Smooth muscle cell (in vitro differentiated cells): ENCODE results near the gene PIGQ. TPM values are rescaled to one million over a fixed set of nuclear protein-coding genes. Genes with fewer than 3 reads are reported as not detected.

Source experiments
- DNase-seq: peaks from one replicate; lab custom pipeline; 2025; ENCODE audit not compliant: unreplicated experiment; lab: John Stamatoyannopoulos, UW
- H2AFZ ChIP-seq: fragments of 200-600 bp; sonication (generic); 2 replicates; pipeline ENCODE4 v1.6.0; 2016; ENCODE audit warnings: antibody characterized with exemption, low read depth, mild to moderate bottlenecking
- H3F3A ChIP-seq: fragments of 200-600 bp; sonication (generic); 2 replicates; pipeline ENCODE4 v1.6.0; 2017; ENCODE audit warnings: antibody characterized with exemption, low read depth
- H3K27ac ChIP-seq: fragments of 200-600 bp; sonication (generic); 2 replicates; pipeline ENCODE4 v1.5.1; 2016; ENCODE audit warnings: low read depth, mild to moderate bottlenecking
- H3K27me3 ChIP-seq: fragments of 200-600 bp; sonication (generic); 2 replicates; pipeline ENCODE4 v1.6.1; 2016; ENCODE audit warnings: low read depth, mild to moderate bottlenecking
- H3K36me3 ChIP-seq: fragments of 200-600 bp; sonication (generic); 2 replicates; pipeline ENCODE4 v1.5.1; 2016; ENCODE audit warnings: low read depth
- H3K4me1 ChIP-seq: fragments of 200-600 bp; sonication (generic); 2 replicates; pipeline ENCODE4 v1.5.1; 2016; ENCODE audit warnings: low read depth
- H3K4me2 ChIP-seq: fragments of 200-600 bp; sonication (generic); 2 replicates; pipeline ENCODE4 v1.6.0; 2016; ENCODE audit warnings: mild to moderate bottlenecking
- H3K4me3 ChIP-seq: fragments of 200-600 bp; sonication (generic); 2 replicates; pipeline ENCODE4 v1.5.1; 2016; ENCODE audit warnings: mild to moderate bottlenecking
- H3K79me2 ChIP-seq: fragments of 200-600 bp; sonication (generic); 2 replicates; pipeline ENCODE4 v1.6.0; 2016; ENCODE audit warnings: low read depth, mild to moderate bottlenecking
- H3K9ac ChIP-seq: fragments of 200-600 bp; sonication (generic); 2 replicates; pipeline ENCODE4 v1.6.0; 2016; ENCODE audit warnings: low read depth
- H3K9me3 ChIP-seq: fragments of 200-600 bp; sonication (generic); replicated peaks from 2 replicates; pipeline ENCODE4 v1.5.1; 2016; ENCODE audit warnings: low read depth
- H4K20me1 ChIP-seq: fragments of 200-600 bp; sonication (generic); 2 replicates; pipeline ENCODE4 v1.6.0; 2016; ENCODE audit warnings: low read depth
- WGBS: methylation state at CpG from one replicate; pipeline ENCODE4 v1.1.7; 2016; ENCODE audit warnings: low lambda C conversion rate; 5-methylcytosine and 5-hydroxymethylcytosine counted together
- polyA plus RNA-seq: library from polyadenylated mRNA; unstranded; fragments of >200 nt; fragmentation: Nextera tagmentation; extraction: Ambion mirVana; gene quantifications from 2 replicates; pipeline ENCODE4 v1.2.1, GENCODE V29; 2016
- total RNA-seq: library from RNA; depleted of rRNA; stranded (reverse); fragments of >200 nt; gene quantifications from 2 replicates; pipeline ENCODE4 v1.2.3, GENCODE V29; 2014
- TF ChIP-seq, protein P1 (sequence below): fragments of 200-600 bp; sonication (generic); IDR thresholded peaks from 2 replicates; pipeline ENCODE4 v1.5.1; 2017; ENCODE audit warnings: borderline replicate concordance, mild to moderate bottlenecking, antibody characterized with exemption; ENCODE audit not compliant: insufficient read depth, poor library complexity, severe bottlenecking

Gene PIGQ
- total and polyA plus RNA-seq, 2 experiments from 2014 or later = 21.0 to 45.7 TPM

- Histone ChIP-seq H2AFZ (no peak overlapping the region), H4K20me1 (peaks cover 17% of the 10 kb centered on the region), H3K36me3 (no peaks in the 10 kb centered on the region), H3K27me3 (no peaks in the 10 kb centered on the region), H3K9ac (no peak overlapping the region), H3K27ac (no peak overlapping the region), H3K4me2 (no peak overlapping the region), H3K4me1 (no peaks in the 10 kb centered on the region), H3F3A (no peaks in the 10 kb centered on the region), H3K4me3 (no peak overlapping the region), H3K79me2 (no peaks in the 10 kb centered on the region), H3K9me3 (no peaks in the 10 kb centered on the region)
- 97% methylated on average over 18 of the region's 28 CpGs for WGBS
- no peak for DNase-seq
- TF ChIP-seq, protein P1, sequence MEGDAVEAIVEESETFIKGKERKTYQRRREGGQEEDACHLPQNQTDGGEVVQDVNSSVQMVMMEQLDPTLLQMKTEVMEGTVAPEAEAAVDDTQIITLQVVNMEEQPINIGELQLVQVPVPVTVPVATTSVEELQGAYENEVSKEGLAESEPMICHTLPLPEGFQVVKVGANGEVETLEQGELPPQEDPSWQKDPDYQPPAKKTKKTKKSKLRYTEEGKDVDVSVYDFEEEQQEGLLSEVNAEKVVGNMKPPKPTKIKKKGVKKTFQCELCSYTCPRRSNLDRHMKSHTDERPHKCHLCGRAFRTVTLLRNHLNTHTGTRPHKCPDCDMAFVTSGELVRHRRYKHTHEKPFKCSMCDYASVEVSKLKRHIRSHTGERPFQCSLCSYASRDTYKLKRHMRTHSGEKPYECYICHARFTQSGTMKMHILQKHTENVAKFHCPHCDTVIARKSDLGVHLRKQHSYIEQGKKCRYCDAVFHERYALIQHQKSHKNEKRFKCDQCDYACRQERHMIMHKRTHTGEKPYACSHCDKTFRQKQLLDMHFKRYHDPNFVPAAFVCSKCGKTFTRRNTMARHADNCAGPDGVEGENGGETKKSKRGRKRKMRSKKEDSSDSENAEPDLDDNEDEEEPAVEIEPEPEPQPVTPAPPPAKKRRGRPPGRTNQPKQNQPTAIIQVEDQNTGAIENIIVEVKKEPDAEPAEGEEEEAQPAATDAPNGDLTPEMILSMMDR = no peak
Measured at GRCh38 chr16:551210-551609, 18.6 kb upstream of the PIGQ start.

GRCh38 chr16:552171-552570 is 17.6 kb upstream of the PIGQ start:
- H3K79me2 ChIP-seq = no peaks in the 10 kb centered on the region
- WGBS = 99% methylated on average over 35 of the region's 35 CpGs
- no peaks in the 10 kb centered on the region for H3K4me1 ChIP-seq
- TF ChIP-seq, protein P1 = no peak
- no peaks in the 10 kb centered on the region for H3K27me3 ChIP-seq
- no peaks in the 10 kb centered on the region for H3K36me3 ChIP-seq
- H2AFZ ChIP-seq = no peak overlapping the region
- peaks cover 8% of the 10 kb centered on the region for H4K20me1 ChIP-seq
- no peak for DNase-seq
- no peaks in the 10 kb centered on the region for H3F3A ChIP-seq
- H3K4me2 ChIP-seq = no peak overlapping the region
- H3K4me3 ChIP-seq = no peak overlapping the region
- no peak overlapping the region for H3K9ac ChIP-seq
- H3K9me3 ChIP-seq = no peaks in the 10 kb centered on the region
- H3K27ac ChIP-seq = no peak overlapping the region

GRCh38 chr16:553601-554296 is 16.0 kb upstream of the PIGQ start:
- Histone ChIP-seq H3K4me2 (no peak overlapping the region), H3K27me3 (peaks cover 10% of the 10 kb centered on the region), H3K9ac (no peak overlapping the region), H4K20me1 (no peaks in the 10 kb centered on the region), H3K4me1 (no peaks in the 10 kb centered on the region), H3F3A (no peaks in the 10 kb centered on the region), H2AFZ (no peak overlapping the region), H3K79me2 (no peaks in the 10 kb centered on the region), H3K4me3 (no peak overlapping the region), H3K27ac (no peak overlapping the region), H3K36me3 (no peaks in the 10 kb centered on the region), H3K9me3 (no peaks in the 10 kb centered on the region)
- TF ChIP-seq, protein P1 = no peak
- 99% methylated on average over 28 of the region's 33 CpGs for WGBS
- DNase-seq = no peak

- H3F3A ChIP-seq = no peaks in the 10 kb centered on the region
- no peaks in the 10 kb centered on the region for H4K20me1 ChIP-seq
- H3K4me2 ChIP-seq = no peak overlapping the region
- peaks cover 16% of the 10 kb centered on the region for H3K27me3 ChIP-seq
- TF ChIP-seq, protein P1 = no peak
- no peaks in the 10 kb centered on the region for H3K36me3 ChIP-seq
- DNase-seq = no peak
- no peak overlapping the region for H3K9ac ChIP-seq
- no peak overlapping the region for H3K4me3 ChIP-seq
- H2AFZ ChIP-seq = no peak overlapping the region
- 93% methylated on average over 10 of the region's 11 CpGs for WGBS
- H3K27ac ChIP-seq = no peak overlapping the region
- H3K4me1 ChIP-seq = no peaks in the 10 kb centered on the region
- H3K9me3 ChIP-seq = no peaks in the 10 kb centered on the region
- no peaks in the 10 kb centered on the region for H3K79me2 ChIP-seq
Measured at GRCh38 chr16:554297-554621, 15.5 kb upstream of the PIGQ start.
